Cardiac fibroblast (primary cell): Measurements from ENCODE around the gene OPN3.

Source experiments
- DNase-seq, 2 donors: peaks; one replicate each; pipeline versions ENCODE4 v3.0.0 to v3.0.0-alpha.2; 2010; ENCODE audit warnings: low read depth in 2 of 2
- H3K4me3 ChIP-seq, 2 donors: replicated peaks in 1 of 2; 1 replicate in 1 of 2; 2 replicates in 1 of 2; pipeline ENCODE4 v1.5.1; 2011; ENCODE audit warnings: low read depth in 2 of 2, low read length in 2 of 2, mild to moderate bottlenecking in 2 of 2, moderate library complexity in 1 of 2
- CTCF ChIP-seq: IDR thresholded peaks from one replicate; pipeline ENCODE4 v1.5.1; 2011; ENCODE audit warnings: low read depth, mild to moderate bottlenecking, low read length, inconsistent platforms

The OPN3 gene

GRCh38 chr1:241586905-241587512, 53.2 kb downstream of the OPN3 start:
- TF ChIP-seq CTCF = no peak
- H3K4me3 ChIP-seq = no peak overlapping the region

GRCh38 chr1:241582921-241583321, 57.2 kb downstream of the OPN3 start:
- H3K4me3 ChIP-seq = no peak overlapping the region
- TF ChIP-seq CTCF = no peak
- DNase-seq = no peak

More at GRCh38 chr1:241586905-241587512, 53.2 kb downstream of the OPN3 start:
- DNase-seq = no peak

GRCh38 chr1:241579434-241579833, 60.7 kb downstream of the OPN3 start:
- TF ChIP-seq CTCF = no peak
- no peak overlapping the region for H3K4me3 ChIP-seq
- no peak for DNase-seq

- no peak for DNase-seq
- TF ChIP-seq CTCF = no peak
- H3K4me3 ChIP-seq = no peak overlapping the region
These were observed 66.0 kb downstream of the OPN3 start for GRCh38 chr1:241574154-241574553.

GRCh38 chr1:241569848-241570247, 70.3 kb downstream of the OPN3 start:
- no peak overlapping the region for H3K4me3 ChIP-seq
- no peak for DNase-seq
- no peak for TF ChIP-seq CTCF

- TF ChIP-seq CTCF = no peak
- H3K4me3 ChIP-seq = no peak overlapping the region
- DNase-seq = no peak
These were observed 79.4 kb downstream of the OPN3 start for GRCh38 chr1:241560849-241561187.
